GM23248 (cell line): ENCODE data around the gene MICB. TPM values are rescaled to one million over a fixed set of nuclear protein-coding genes. Genes with fewer than 3 reads are reported as not detected.

Experiments used
- DNase-seq: peaks from one replicate; pipeline ENCODE4 v3.0.0-alpha.2; 2015
- H2AFZ ChIP-seq: fragments of 200-600 bp; sonication (generic); 2 replicates; pipeline ENCODE4 v1.6.1; 2016; ENCODE audit warnings: antibody characterized with exemption
- H3F3A ChIP-seq: fragments of 200-600 bp; sonication (generic); 2 replicates; pipeline ENCODE4 v1.6.1; 2016; ENCODE audit warnings: mild to moderate bottlenecking, antibody characterized with exemption, mixed run types; ENCODE audit not compliant: insufficient read depth
- H3K27ac ChIP-seq: fragments of 200-600 bp; sonication (generic); 2 replicates; pipeline ENCODE4 v1.5.1; 2016; ENCODE audit warnings: mild to moderate bottlenecking
- H3K27me3 ChIP-seq: fragments of 200-600 bp; sonication (generic); replicated peaks from 2 replicates; pipeline ENCODE4 v1.6.1; 2016; ENCODE audit warnings: mild to moderate bottlenecking; ENCODE audit not compliant: insufficient read depth
- H3K36me3 ChIP-seq: fragments of 200-600 bp; sonication (generic); 2 replicates; pipeline ENCODE4 v1.6.1; 2016; ENCODE audit warnings: low read depth, mild to moderate bottlenecking
- H3K4me1 ChIP-seq: fragments of 200-600 bp; sonication (generic); 2 replicates; pipeline ENCODE4 v1.6.1; 2016; ENCODE audit warnings: mild to moderate bottlenecking; ENCODE audit not compliant: insufficient read depth
- H3K4me2 ChIP-seq: fragments of 200-600 bp; sonication (generic); one replicate; pipeline ENCODE4 v1.6.1; 2016; ENCODE audit warnings: mild to moderate bottlenecking; ENCODE audit not compliant: unreplicated experiment
- H3K4me3 ChIP-seq: fragments of 200-600 bp; sonication (generic); 2 replicates; pipeline ENCODE4 v1.5.1; 2016; ENCODE audit warnings: mild to moderate bottlenecking
- H3K79me2 ChIP-seq: fragments of 200-600 bp; sonication (generic); 2 replicates; pipeline ENCODE4 v1.6.1; 2016; ENCODE audit warnings: mild to moderate bottlenecking; ENCODE audit not compliant: insufficient read depth
- H3K9ac ChIP-seq: fragments of 200-600 bp; sonication (generic); 2 replicates; pipeline ENCODE4 v1.6.1; 2016; ENCODE audit warnings: mild to moderate bottlenecking
- H3K9me2 ChIP-seq: fragments of 200-600 bp; sonication (generic); 2 replicates; pipeline ENCODE4 v1.6.1; 2016; ENCODE audit warnings: mixed run types, mild to moderate bottlenecking, moderate library complexity; ENCODE audit not compliant: insufficient read depth
- H3K9me3 ChIP-seq: fragments of 200-600 bp; sonication (generic); one replicate; pipeline ENCODE4 v1.6.1; 2017; ENCODE audit warnings: low read depth
- H4K20me1 ChIP-seq: fragments of 200-600 bp; sonication (generic); 2 replicates; pipeline ENCODE4 v1.6.0; 2016; ENCODE audit not compliant: insufficient read depth
- EZH2 ChIP-seq: fragments of 200-600 bp; sonication (generic); IDR thresholded peaks from 2 replicates; pipeline ENCODE4 v1.6.1; 2018; ENCODE audit warnings: antibody characterized with exemption, mild to moderate bottlenecking; ENCODE audit not compliant: insufficient read depth, poor library complexity, severe bottlenecking
- EZH2phosphoT487 ChIP-seq: fragments of 200-600 bp; sonication (generic); IDR thresholded peaks from 2 replicates; pipeline ENCODE4 v1.6.1; 2018; ENCODE audit warnings: antibody characterized with exemption, moderate library complexity, mild to moderate bottlenecking, low read depth; ENCODE audit not compliant: insufficient read depth
- WGBS, 2 experiments: methylation state at CpG; one replicate each; pipeline ENCODE4 v1.1.6; 2015 to 2017; ENCODE audit warnings: low lambda C conversion rate in 2 of 2, low coverage in 1 of 2; ENCODE audit errors: missing lambda C conversion rate in 2 of 2; 5-methylcytosine and 5-hydroxymethylcytosine counted together
- in situ Hi-C: fragments of 300-500 bp; cut with MboI; formaldehyde crosslinking; loops from 2 replicates; pipeline ENCODE4 v1.15.0; 2020
- polyA plus RNA-seq: library from polyadenylated mRNA; unstranded; fragments of >200 nt; fragmentation: Nextera tagmentation; extraction: Ambion mirVana; gene quantifications from 2 replicates; pipeline ENCODE4 v1.2.1, GENCODE V29; 2016
- total RNA-seq: library from RNA; depleted of rRNA; stranded (reverse); fragments of >200 nt; shearing (Covaris generic); gene quantifications from 2 replicates; pipeline ENCODE4 v1.2.3, GENCODE V29; 2014

MICB gene
- total and polyA plus RNA-seq, 2 experiments from 2014 or later: 4.1 to 4.2 TPM

DNA sequence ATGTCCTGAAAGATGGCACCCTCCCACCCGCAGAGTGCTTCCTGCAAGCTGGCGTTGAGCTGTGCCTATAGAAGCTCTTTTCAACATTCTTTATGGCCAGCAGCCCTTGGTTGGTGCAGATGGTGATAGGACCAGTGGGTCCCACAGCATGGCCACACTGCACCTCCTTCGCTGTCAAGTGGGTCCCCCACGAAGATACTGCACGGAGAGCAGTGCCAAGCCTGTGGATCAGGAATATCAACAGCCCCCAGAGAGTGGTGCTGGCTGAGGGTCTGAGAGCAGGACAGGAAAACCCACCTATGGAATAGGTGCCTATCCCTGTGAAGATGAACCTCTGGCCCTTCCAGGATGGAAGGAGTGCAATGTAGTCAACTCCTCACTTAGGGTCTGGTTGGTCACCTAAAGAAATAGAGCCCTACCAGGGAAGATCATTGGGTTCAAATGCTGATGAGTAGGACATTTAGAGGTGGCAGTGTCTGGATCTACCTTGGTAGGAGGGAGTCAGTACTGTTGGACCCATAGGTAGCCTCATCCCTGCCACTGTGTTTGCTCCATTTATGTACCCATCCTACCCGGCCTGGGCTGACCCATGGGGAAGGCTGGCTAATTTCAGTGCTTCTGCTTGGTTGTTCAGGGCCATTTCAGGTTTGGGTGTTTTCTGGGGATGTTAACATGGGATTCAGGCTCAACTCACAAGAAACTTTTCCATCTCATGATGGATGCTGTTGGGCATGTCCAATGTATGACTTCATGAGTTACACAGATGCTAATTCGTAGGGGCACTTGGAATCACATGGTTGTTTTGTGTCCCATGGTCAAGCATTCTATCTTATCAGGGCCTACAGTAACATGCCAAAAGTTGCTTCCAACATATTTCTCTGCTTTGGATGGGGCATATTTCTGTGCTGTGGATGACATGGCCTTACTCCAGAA is 33.4 kb upstream of the MICB start:
- peaks cover 4% of the 10 kb centered on the region; the same call in 1 of the 2 replicates for H3F3A ChIP-seq
- H3K27me3 ChIP-seq: no peaks in the 10 kb centered on the region
- in situ Hi-C loops: no loop called here
- H2AFZ ChIP-seq: no peak overlapping the region
- H3K36me3 ChIP-seq: no peaks in the 10 kb centered on the region
- H3K4me3 ChIP-seq: no peak overlapping the region
- TF ChIP-seq EZH2 (no peak), EZH2phosphoT487 (no peak)
- DNase-seq: no peak
- no peak overlapping the region for H3K4me2 ChIP-seq
- no peaks in the 10 kb centered on the region for H4K20me1 ChIP-seq
- no peak overlapping the region for H3K9ac ChIP-seq
- no peaks in the 10 kb centered on the region for H3K79me2 ChIP-seq
- H3K9me3 ChIP-seq: no peaks in the 10 kb centered on the region
- WGBS, 2 experiments: 86 to 91% methylated on average over 7 of the region's 7 CpGs
- no peak overlapping the region for H3K27ac ChIP-seq
- H3K4me1 ChIP-seq: no peaks in the 10 kb centered on the region; the same call in 1 of the 2 replicates
- no peaks in the 10 kb centered on the region for H3K9me2 ChIP-seq

- Histone ChIP-seq H3F3A (peaks cover 4% of the 10 kb centered on the region; the same call in 1 of the 2 replicates), H4K20me1 (no peaks in the 10 kb centered on the region), H3K27ac (no peak overlapping the region), H3K9me2 (no peaks in the 10 kb centered on the region), H3K79me2 (no peaks in the 10 kb centered on the region), H3K9ac (no peak overlapping the region), H3K27me3 (no peaks in the 10 kb centered on the region), H3K4me1 (no peaks in the 10 kb centered on the region; the same call in 1 of the 2 replicates), H3K4me3 (no peak overlapping the region), H2AFZ (no peak overlapping the region), H3K4me2 (no peak overlapping the region), H3K9me3 (no peaks in the 10 kb centered on the region), H3K36me3 (no peaks in the 10 kb centered on the region)
- WGBS, 2 experiments: 68 to 80% methylated on average over 1 of the region's 1 CpG
- TF ChIP-seq EZH2 (no peak), EZH2phosphoT487 (no peak)
- in situ Hi-C loops: no loop called here
- no peak for DNase-seq
Observed at GRCh38 chr6:31465185-31465536, 32.8 kb upstream of the MICB start.

DNA sequence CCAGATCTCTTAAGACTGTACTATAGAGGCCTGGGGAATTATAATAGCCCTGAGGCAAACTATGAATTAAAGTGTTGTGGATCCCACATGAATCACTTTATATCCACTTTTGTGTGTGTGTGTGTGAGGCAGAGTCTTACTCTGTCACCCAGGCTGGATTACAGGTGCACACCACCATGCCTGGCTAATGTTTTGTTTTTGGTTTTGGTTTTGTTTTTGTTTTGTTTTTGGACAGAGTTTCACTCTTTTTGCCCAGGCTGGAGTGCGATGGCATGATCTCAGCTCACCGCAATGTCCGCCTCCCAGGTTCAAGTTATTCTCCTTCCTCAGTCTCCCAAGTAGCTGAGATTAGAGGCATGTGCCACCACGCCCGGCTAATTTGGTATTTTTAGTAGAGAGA is 32.2 kb upstream of the MICB start:
- Histone ChIP-seq H3K79me2 (no peaks in the 10 kb centered on the region), H3F3A (peaks cover 2% of the 10 kb centered on the region; the same call in 1 of the 2 replicates), H3K9me3 (no peaks in the 10 kb centered on the region), H3K4me1 (no peaks in the 10 kb centered on the region; the same call in 1 of the 2 replicates), H3K4me3 (no peak overlapping the region), H3K27ac (no peak overlapping the region), H3K36me3 (no peaks in the 10 kb centered on the region), H4K20me1 (no peaks in the 10 kb centered on the region), H3K27me3 (no peaks in the 10 kb centered on the region), H2AFZ (no peak overlapping the region), H3K9me2 (no peaks in the 10 kb centered on the region), H3K4me2 (no peak overlapping the region), H3K9ac (no peak overlapping the region)
- TF ChIP-seq EZH2phosphoT487 (no peak), EZH2 (no peak)
- DNase-seq: no peak
- in situ Hi-C loops: no loop called here
- 73 to 83% methylated on average over 5 of the region's 5 CpGs for WGBS, 2 experiments

GRCh38 chr6:31466466-31466865 is 31.5 kb upstream of the MICB start:
- no peaks in the 10 kb centered on the region for H3K27me3 ChIP-seq
- no peaks in the 10 kb centered on the region for H3F3A ChIP-seq
- in situ Hi-C loops: no loop called here
- DNase-seq: no peak
- no peaks in the 10 kb centered on the region for H4K20me1 ChIP-seq
- TF ChIP-seq EZH2: no peak
- no peak for TF ChIP-seq EZH2phosphoT487
- H3K27ac ChIP-seq: no peak overlapping the region
- no peak overlapping the region for H3K4me2 ChIP-seq
- H3K9ac ChIP-seq: no peak overlapping the region
- H3K79me2 ChIP-seq: no peaks in the 10 kb centered on the region
- 65 to 78% methylated on average over 4 of the region's 4 CpGs for WGBS, 2 experiments
- H3K9me2 ChIP-seq: no peaks in the 10 kb centered on the region
- no peak overlapping the region for H2AFZ ChIP-seq
- H3K9me3 ChIP-seq: no peaks in the 10 kb centered on the region
- no peaks in the 10 kb centered on the region; the same call in 1 of the 2 replicates for H3K4me1 ChIP-seq
- H3K4me3 ChIP-seq: no peak overlapping the region
- no peaks in the 10 kb centered on the region for H3K36me3 ChIP-seq
